IMR-90 (cell line): Measurements from ENCODE around the gene DACH1. TPM values are rescaled to one million over a fixed set of nuclear protein-coding genes. Genes with fewer than 3 reads are reported as not detected.

ENCODE experiments used
- ATAC-seq: fragments of 200-7000 bp; cut with Tn5 transposase; 2 replicates; pipeline ENCODE4 v1.9.1; 2020; ENCODE audit warnings: low read depth, mild to moderate bottlenecking, moderate library complexity
- BruUV-seq: library from RNA; stranded (reverse); fragments of 400-500 nt; replicated peaks from 2 replicates; lab custom pipeline; 2021; lab: Mats Ljungman, UMichigan
- CTCF ChIA-PET: fragments of 300-600 bp; formaldehyde crosslinking; extraction: SDS; loops from one replicate; lab custom pipeline; 2021; ENCODE audit warnings: antibody characterized with exemption; lab: Yijun Ruan, JAX
- POLR2A ChIA-PET: fragments of 300-600 bp; sonication (Branson Sonifier 250); formaldehyde crosslinking; loops from one replicate; lab custom pipeline; 2022; ENCODE audit warnings: antibody characterized with exemption; ENCODE audit not compliant: unreplicated experiment; lab: Charles Lee
- DNase-seq: peaks from one replicate; pipeline ENCODE4 v3.0.0; 2013
- H2AFZ ChIP-seq: replicated peaks from 2 replicates; pipeline ENCODE3; 2013; ENCODE audit warnings: low read length, mild to moderate bottlenecking; ENCODE audit not compliant: poor library complexity
- H2AK5ac ChIP-seq: 2 replicates; pipeline ENCODE4 v1.6.1; 2013; ENCODE audit warnings: low read depth, low read length, inconsistent platforms
- H2AK9ac ChIP-seq: replicated peaks from 2 replicates; pipeline ENCODE3; 2013; ENCODE audit warnings: mild to moderate bottlenecking, low read depth, low read length, moderate library complexity; ENCODE audit not compliant: poor library complexity
- H2BK120ac ChIP-seq: 2 replicates; pipeline ENCODE4 v1.6.1; 2013; ENCODE audit warnings: low read depth, low read length, inconsistent platforms
- H2BK15ac ChIP-seq: 3 replicates; pipeline ENCODE4 v1.6.1; 2013; ENCODE audit warnings: low read depth, low read length, inconsistent platforms
- H2BK20ac ChIP-seq: 2 replicates; pipeline ENCODE4 v1.6.1; 2013; ENCODE audit warnings: low read depth, mild to moderate bottlenecking, inconsistent platforms, low read length, moderate library complexity
- H2BK5ac ChIP-seq: 2 replicates; pipeline ENCODE4 v1.6.1; 2013; ENCODE audit warnings: mild to moderate bottlenecking, low read depth, low read length, inconsistent platforms; ENCODE audit not compliant: poor library complexity, severe bottlenecking
- H3K14ac ChIP-seq: replicated peaks from 2 replicates; pipeline ENCODE4 v1.6.1; 2013; ENCODE audit warnings: low read depth, low read length, inconsistent platforms
- H3K18ac ChIP-seq: 2 replicates; pipeline ENCODE4 v1.6.1; 2013; ENCODE audit warnings: low read depth, low read length, control low read depth
- H3K23ac ChIP-seq: 2 replicates; pipeline ENCODE4 v1.6.1; 2013; ENCODE audit warnings: low read depth, low read length, inconsistent platforms
- H3K27ac ChIP-seq: 2 replicates; pipeline ENCODE4 v1.5.1; 2013; ENCODE audit warnings: mild to moderate bottlenecking, control low read depth, low read length; ENCODE audit not compliant: insufficient read depth
- H3K27me3 ChIP-seq: 2 replicates; pipeline ENCODE4 v1.6.1; 2013; ENCODE audit warnings: low read length; ENCODE audit not compliant: control insufficient read depth, insufficient read depth
- H3K36me3 ChIP-seq: 2 replicates; pipeline ENCODE4 v1.6.1; 2013; ENCODE audit warnings: low read length, mixed read lengths; ENCODE audit not compliant: control insufficient read depth, insufficient read depth
- H3K4ac ChIP-seq: 2 replicates; pipeline ENCODE4 v1.6.1; 2013; ENCODE audit warnings: low read depth, low read length, inconsistent platforms
- H3K4me1 ChIP-seq: 2 replicates; pipeline ENCODE4 v1.6.1; 2013; ENCODE audit warnings: low read length, mixed read lengths; ENCODE audit not compliant: control insufficient read depth, insufficient read depth
- H3K4me2 ChIP-seq: 2 replicates; pipeline ENCODE4 v1.6.1; 2013; ENCODE audit warnings: low read depth, mild to moderate bottlenecking, control low read depth, low read length, moderate library complexity
- H3K4me3 ChIP-seq: 2 replicates; pipeline ENCODE4 v1.5.1; 2013; ENCODE audit warnings: low read depth, mild to moderate bottlenecking, control low read depth, low read length, moderate library complexity; ENCODE audit not compliant: insufficient read depth
- H3K56ac ChIP-seq: 2 replicates; pipeline ENCODE4 v1.6.1; 2013; ENCODE audit warnings: low read length, inconsistent platforms; ENCODE audit not compliant: insufficient read depth; ENCODE audit errors: extremely low read depth
- H3K79me1 ChIP-seq, 2 experiments: 2 replicates each; pipeline ENCODE4 v1.6.1; 2013; ENCODE audit warnings: low read length in 2 of 2, inconsistent platforms in 1 of 2, low read depth in 1 of 2
- H3K9ac ChIP-seq: 2 replicates; pipeline ENCODE4 v1.6.1; 2013; ENCODE audit warnings: low read depth, low read length, control low read depth
- H3K9me1 ChIP-seq: 2 replicates; pipeline ENCODE4 v1.6.1; 2013; ENCODE audit warnings: low read length, inconsistent platforms; ENCODE audit not compliant: insufficient read depth
- H3K9me3 ChIP-seq: 2 replicates; pipeline ENCODE4 v1.6.1; 2013; ENCODE audit warnings: low read length; ENCODE audit not compliant: control insufficient read depth, insufficient read depth
- H4K20me1 ChIP-seq: 2 replicates; pipeline ENCODE4 v1.6.1; 2013; ENCODE audit warnings: low read length, inconsistent platforms; ENCODE audit not compliant: insufficient read depth
- H4K5ac ChIP-seq: 2 replicates; pipeline ENCODE4 v1.6.1; 2013; ENCODE audit warnings: mild to moderate bottlenecking, low read depth, low read length, control low read depth
- H4K8ac ChIP-seq, 2 experiments: 2 replicates each; pipeline ENCODE4 v1.6.1; 2013; ENCODE audit warnings: low read depth in 2 of 2, low read length in 2 of 2, control low read depth in 1 of 2, inconsistent platforms in 1 of 2
- H4K91ac ChIP-seq: 2 replicates; pipeline ENCODE4 v1.6.1; 2013; ENCODE audit warnings: low read depth, low read length, inconsistent platforms; ENCODE audit not compliant: insufficient read depth
- BHLHE40 ChIP-seq: fragments of 150-350 bp; IDR thresholded peaks from 2 replicates; pipeline ENCODE4 v1.6.1; 2016; ENCODE audit warnings: mild to moderate bottlenecking, low read depth, low read length
- CEBPB ChIP-seq: IDR thresholded peaks from 2 replicates; pipeline ENCODE4 v1.6.1; 2012; ENCODE audit warnings: low read depth, low read length, improper control_type of control experiment
- CHD1 ChIP-seq: IDR thresholded peaks from 2 replicates; pipeline ENCODE4 v1.6.1; 2012; ENCODE audit warnings: low read depth, low read length, improper control_type of control experiment
- CTCF ChIP-seq: conservative IDR thresholded peaks from 2 replicates; pipeline ENCODE4 v1.5.1; 2012; ENCODE audit warnings: mild to moderate bottlenecking, low read depth, low read length, improper control_type of control experiment
- ELK1 ChIP-seq: fragments of 150-350 bp; IDR thresholded peaks from 2 replicates; pipeline ENCODE4 v1.6.1; 2016; ENCODE audit warnings: low read depth, mild to moderate bottlenecking, low read length, moderate library complexity, borderline replicate concordance
- FOS ChIP-seq: fragments of 150-350 bp; IDR thresholded peaks from 2 replicates; pipeline ENCODE4 v1.6.1; 2016; ENCODE audit warnings: low read depth, low read length
- MAFK ChIP-seq: IDR thresholded peaks from 2 replicates; pipeline ENCODE4 v1.6.1; 2012; ENCODE audit warnings: low read depth, low read length, improper control_type of control experiment
- MAZ ChIP-seq: IDR thresholded peaks from 2 replicates; pipeline ENCODE4 v1.6.1; 2012; ENCODE audit warnings: low read depth, mild to moderate bottlenecking, low read length, improper control_type of control experiment, moderate library complexity, borderline replicate concordance
- MXI1 ChIP-seq: IDR thresholded peaks from 2 replicates; pipeline ENCODE4 v1.6.1; 2012; ENCODE audit warnings: low read depth, mild to moderate bottlenecking, low read length, moderate library complexity, borderline replicate concordance
- NFE2L2 ChIP-seq: fragments of 150-350 bp; IDR thresholded peaks from 2 replicates; pipeline ENCODE4 v1.6.1; 2016; ENCODE audit warnings: low read depth, mild to moderate bottlenecking, low read length
- RAD21 ChIP-seq: IDR thresholded peaks from 2 replicates; pipeline ENCODE4 v1.6.1; 2012; ENCODE audit warnings: low read length, improper control_type of control experiment
- RCOR1 ChIP-seq: IDR thresholded peaks from 2 replicates; pipeline ENCODE4 v1.6.1; 2012; ENCODE audit warnings: mild to moderate bottlenecking, low read length, improper control_type of control experiment; ENCODE audit not compliant: insufficient replicate concordance
- RFX5 ChIP-seq: IDR thresholded peaks from 2 replicates; pipeline ENCODE4 v1.8.0; 2012; ENCODE audit warnings: low read depth, mild to moderate bottlenecking, low read length, moderate library complexity
- USF2 ChIP-seq: fragments of 150-350 bp; IDR thresholded peaks from 2 replicates; pipeline ENCODE4 v1.6.1; 2017; ENCODE audit warnings: mild to moderate bottlenecking, antibody characterized with exemption, low read length, low read depth
- WGBS, 2 experiments: methylation state at CpG; one replicate each; pipeline versions ENCODE4 v1.1.5 to v1.1.7; 2013; ENCODE audit warnings: missing lambda C conversion rate in 2 of 2; ENCODE audit not compliant: insufficient read length in 1 of 2; ENCODE audit errors: extremely low coverage in 2 of 2; 5-methylcytosine and 5-hydroxymethylcytosine counted together
- dilution Hi-C: fragments of 300-500 bp; cut with HindIII; formaldehyde crosslinking; loops from one replicate; pipeline ENCODE4 v1.14.3; 2018; ENCODE audit warnings: low sequenced_read_pairs; ENCODE audit not compliant: unreplicated experiment
- in situ Hi-C: fragments of 300-500 bp; cut with MboI; formaldehyde crosslinking; loops from 3 replicates; pipeline ENCODE4 v1.14.3; 2019; ENCODE audit warnings: low sequenced_read_pairs, inconsistent platforms, mixed read lengths
- intact Hi-C: fragments of 100-400 bp; cut with micrococcal nuclease; formaldehyde crosslinking; loops from 2 replicates; pipeline ENCODE4 v1.10.0; 2022
- polyA plus RNA-seq, 3 experiments: library from polyadenylated mRNA; depleted of rRNA; stranded (reverse); fragments of >200 nt; gene quantifications; 2 replicates each; pipeline ENCODE4 v1.2.3, GENCODE V29; 2012; ENCODE audit warnings: low replicate concordance in 1 of 3
- total RNA-seq: library from RNA; depleted of rRNA; stranded (reverse); fragments of >200 nt; gene quantifications from 2 replicates; pipeline ENCODE4 v1.2.3, GENCODE V29; 2012

Gene DACH1
- total and polyA plus RNA-seq, 2 of the 4 experiments (the other 2 are of a cell fraction): not detected

GRCh38 chr13:71827241-71827640 is 39.8 kb downstream of the DACH1 start:
- DNase-seq (no peak), ATAC-seq (no peak)
- no peak overlapping the region for H4K8ac ChIP-seq
- H2BK120ac ChIP-seq: no peak overlapping the region
- H2BK15ac ChIP-seq: no peak overlapping the region
- no CpG with 5 or more reads among the region's 8 CpGs for WGBS, 2 experiments
- H3K9me1 ChIP-seq: no peaks in the 10 kb centered on the region
- no peak overlapping the region for H2AFZ ChIP-seq
- no TSS peak for BruUV-seq
- intact Hi-C loops: no loop called here
- no peak overlapping the region for H3K27ac ChIP-seq
- no peak overlapping the region for H3K4me3 ChIP-seq
- no peak overlapping the region for H3K18ac ChIP-seq
- no peak overlapping the region for H2BK20ac ChIP-seq
- H3K4me2 ChIP-seq: no peak overlapping the region
- in situ Hi-C loops: no loop called here
- no peak overlapping the region for H2BK5ac ChIP-seq
- H3K14ac ChIP-seq: no peak overlapping the region
- TF ChIP-seq USF2 (no peak), CEBPB (no peak), MAFK (no peak), FOS (no peak), NFE2L2 (no peak), MXI1 (no peak), CTCF (no peak), RFX5 (no peak), BHLHE40 (no peak), ELK1 (no peak), CHD1 (no peak), MAZ (no peak), RAD21 (no peak), RCOR1 (no peak)
- H3K27me3 ChIP-seq: no peaks in the 10 kb centered on the region
- H4K91ac ChIP-seq: no peak overlapping the region
- no peak overlapping the region for H2AK5ac ChIP-seq
- dilution Hi-C loops: no loop called here
- no peak overlapping the region for H3K23ac ChIP-seq
- no peaks in the 10 kb centered on the region for H3K36me3 ChIP-seq
- POLR2A ChIA-PET: no interaction called here
- no peaks in the 10 kb centered on the region for H3K9me3 ChIP-seq
- H4K20me1 ChIP-seq: no peaks in the 10 kb centered on the region
- H3K56ac ChIP-seq: no peak overlapping the region
- H2AK9ac ChIP-seq: no peak overlapping the region
- no peaks in the 10 kb centered on the region for H3K79me1 ChIP-seq
- H3K4me1 ChIP-seq: no peaks in the 10 kb centered on the region
- CTCF ChIA-PET: no interaction called here
- no peak overlapping the region for H4K5ac ChIP-seq
- H3K4ac ChIP-seq: no peak overlapping the region
- no peak overlapping the region for H3K9ac ChIP-seq
